NCI-H82 treated with DMSO at 0.1 percent for 48 hours (cell line): Measurements from ENCODE around the gene HDAC9.
"Not testable (repeated sequence)": the region's sequence is repeated elsewhere in the genome, so short reads cannot be mapped to it uniquely, and the experiment has no call there.

Experiments
- DNase-seq: peaks from one replicate; lab custom pipeline; 2025; ENCODE audit not compliant: unreplicated experiment; lab: John Stamatoyannopoulos, UW

The HDAC9 gene

DNA sequence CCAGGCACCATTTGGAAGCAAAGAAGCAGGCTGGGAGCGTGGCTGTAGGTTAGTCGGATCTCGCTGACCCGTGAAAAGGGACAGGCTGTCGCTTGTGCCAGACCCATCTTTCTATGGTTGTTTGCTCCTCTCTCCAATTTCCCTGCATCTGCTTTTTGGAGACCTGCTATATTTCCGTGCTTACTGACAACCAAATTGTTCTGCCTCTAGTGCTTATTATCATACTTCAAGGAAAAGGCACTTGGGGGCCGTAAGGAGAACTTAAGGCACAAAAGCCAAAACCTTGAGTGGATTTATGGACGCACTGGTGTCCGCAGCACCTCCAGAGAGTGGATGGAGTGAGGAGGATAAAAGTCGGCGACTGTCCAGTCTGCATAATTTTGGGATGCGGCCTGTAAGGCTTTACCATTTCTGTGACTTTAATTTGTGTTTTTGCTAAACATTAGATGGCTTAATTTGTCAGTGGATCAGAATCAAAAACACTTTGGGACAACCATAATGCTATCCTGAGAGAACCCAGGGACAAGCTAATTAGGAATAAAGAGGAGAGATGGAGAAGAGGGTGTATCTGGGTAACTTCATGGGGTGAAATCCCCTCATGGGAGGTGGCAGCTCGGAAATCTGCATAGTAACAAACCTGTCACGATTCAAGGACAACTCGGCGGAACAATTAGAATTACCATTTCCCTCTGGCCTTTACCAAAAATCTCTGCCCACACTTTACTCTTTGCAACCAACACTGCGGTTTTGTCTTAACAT, 206.7 kb downstream of the HDAC9 start:
- DNase-seq = no peak

GRCh38 chr7:18703685-18704084, 208.1 kb downstream of the HDAC9 start:
- DNase-seq = no peak

GRCh38 chr7:18706670-18707069, 211.1 kb downstream of the HDAC9 start:
- DNase-seq = no peak

GRCh38 chr7:18708204-18708603, 212.7 kb downstream of the HDAC9 start:
- no peak for DNase-seq

- no peak for DNase-seq
Observed at GRCh38 chr7:18715988-18716387, 220.4 kb downstream of the HDAC9 start.

DNA sequence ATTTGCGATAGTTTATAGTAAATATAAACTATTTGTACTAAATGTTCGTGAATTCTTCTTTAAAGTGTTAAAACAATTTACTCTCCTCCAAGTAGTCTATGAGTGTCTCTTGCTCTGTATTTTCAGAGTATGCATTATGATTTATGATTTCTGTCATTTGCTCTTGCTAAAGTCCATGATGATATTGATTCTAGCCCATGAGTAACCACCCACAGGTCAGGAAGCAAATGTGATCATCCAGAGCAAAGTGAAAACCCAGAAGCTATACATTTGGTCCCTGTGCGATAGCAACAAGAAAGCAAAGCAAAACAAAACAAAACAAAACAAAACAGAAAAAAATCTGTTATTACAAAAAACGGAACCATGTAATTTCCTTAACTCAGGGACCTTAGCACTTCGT, 225.9 kb downstream of the HDAC9 start:
- DNase-seq = no peak

DNA sequence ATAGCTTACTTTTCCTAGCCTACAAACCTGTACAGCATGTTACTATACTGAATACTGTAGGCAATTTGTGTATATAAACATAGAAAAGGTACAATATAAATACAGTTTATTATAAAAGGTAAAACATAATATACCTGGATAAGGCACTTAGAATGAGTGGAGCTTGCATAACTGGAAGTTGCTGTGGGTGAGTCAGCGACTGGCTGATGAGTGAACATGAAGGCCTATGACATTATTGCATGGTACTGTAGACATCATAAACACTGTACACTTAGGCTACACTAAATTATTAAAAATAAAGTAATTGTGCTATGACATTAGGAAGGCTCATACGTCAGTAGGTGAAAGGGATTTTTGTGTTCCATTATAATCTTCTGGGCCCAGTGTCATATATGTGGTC, 228.8 kb downstream of the HDAC9 start:
- no peak for DNase-seq

DNA sequence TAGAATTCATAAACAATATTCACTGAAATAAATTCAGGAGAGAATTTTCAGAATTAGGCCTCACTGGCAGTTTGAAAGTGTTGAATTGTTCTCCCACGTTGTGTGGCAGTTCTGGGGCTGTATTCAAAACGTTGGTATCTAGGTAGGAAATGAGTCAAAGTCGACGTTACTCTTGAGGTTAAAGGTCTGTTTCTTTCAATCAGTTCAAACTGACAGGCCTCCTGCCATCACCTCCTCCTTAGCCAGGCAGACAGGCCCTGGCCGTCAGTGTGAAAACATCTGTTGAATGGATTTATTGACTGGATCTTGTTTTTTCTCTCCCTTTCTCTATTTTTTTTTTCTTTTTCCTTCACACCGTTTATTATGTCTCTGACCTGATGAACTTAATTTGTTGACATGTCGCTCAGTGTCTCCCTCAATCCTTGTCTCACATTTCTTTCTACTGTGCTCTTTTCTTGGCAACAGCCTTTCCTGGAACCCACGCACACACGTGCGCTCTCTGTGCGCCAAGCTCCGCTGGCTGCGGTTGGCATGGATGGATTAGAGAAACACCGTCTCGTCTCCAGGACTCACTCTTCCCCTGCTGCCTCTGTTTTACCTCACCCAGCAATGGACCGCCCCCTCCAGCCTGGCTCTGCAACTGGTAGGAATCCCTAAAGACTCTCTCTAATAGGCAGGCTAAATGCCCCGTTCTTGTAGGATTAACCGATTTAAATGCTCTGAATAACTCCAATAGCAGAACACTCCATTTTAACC, 231.7 kb downstream of the HDAC9 start:
- DNase-seq = no peak

- not testable (repeated sequence) for DNase-seq
Observed at GRCh38 chr7:18736012-18736411, 240.5 kb downstream of the HDAC9 start.

- DNase-seq = no peak
Observed at GRCh38 chr7:18740579-18740988, 245.0 kb downstream of the HDAC9 start.

DNA sequence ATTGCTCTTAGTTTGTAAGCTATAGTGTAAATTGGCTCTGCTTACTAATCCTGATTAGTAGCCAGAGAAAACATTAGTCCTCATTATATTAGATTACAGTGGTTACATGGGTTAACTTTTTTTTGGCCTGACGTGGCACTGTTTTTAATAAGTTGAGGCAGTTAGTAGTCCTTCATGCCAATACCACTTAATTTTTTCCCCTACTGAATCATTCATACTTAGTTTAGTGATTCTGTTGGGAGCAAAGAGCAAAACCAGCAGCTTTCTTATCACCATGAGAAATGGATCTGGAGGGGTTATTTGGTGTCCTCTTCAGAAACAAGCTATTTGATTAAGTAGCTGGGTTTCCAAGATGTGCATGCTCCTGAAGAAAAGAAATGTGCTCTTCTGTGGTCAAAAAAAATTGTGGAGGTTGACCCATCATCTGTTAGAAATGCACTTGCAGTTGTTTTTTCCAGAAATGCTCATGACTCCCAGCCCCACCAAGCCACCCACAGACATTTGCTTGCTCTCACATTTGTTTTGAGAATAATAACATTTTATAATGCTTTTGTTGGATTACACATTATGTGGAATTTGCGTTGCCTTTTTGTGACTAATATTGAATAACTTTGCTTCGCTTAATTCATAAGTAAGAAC, 258.5 kb downstream of the HDAC9 start:
- DNase-seq = no peak

- no peak for DNase-seq
Observed at GRCh38 chr7:18754766-18755165, 259.2 kb downstream of the HDAC9 start.

DNA sequence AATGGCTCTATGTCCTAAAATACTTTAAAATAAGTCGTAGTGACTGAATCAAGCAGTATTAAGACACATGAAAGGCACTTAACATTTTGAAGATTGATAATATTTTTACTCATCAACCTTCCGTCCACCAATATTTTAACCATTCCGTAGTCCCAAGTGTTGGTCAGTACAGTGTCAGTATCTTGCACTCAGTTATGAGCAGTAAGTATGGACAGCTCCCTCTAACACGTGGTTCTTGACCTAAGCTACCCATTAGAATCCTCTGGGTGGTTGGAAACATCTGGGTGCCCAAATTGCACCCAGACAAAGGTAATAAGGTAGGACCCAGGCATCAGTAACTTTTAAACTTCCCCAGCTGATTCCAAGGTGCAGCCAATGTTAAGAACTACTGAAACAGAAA, 260.2 kb downstream of the HDAC9 start:
- no peak for DNase-seq

- no peak for DNase-seq
Observed at GRCh38 chr7:18756378-18757050, 261.0 kb downstream of the HDAC9 start.

DNA sequence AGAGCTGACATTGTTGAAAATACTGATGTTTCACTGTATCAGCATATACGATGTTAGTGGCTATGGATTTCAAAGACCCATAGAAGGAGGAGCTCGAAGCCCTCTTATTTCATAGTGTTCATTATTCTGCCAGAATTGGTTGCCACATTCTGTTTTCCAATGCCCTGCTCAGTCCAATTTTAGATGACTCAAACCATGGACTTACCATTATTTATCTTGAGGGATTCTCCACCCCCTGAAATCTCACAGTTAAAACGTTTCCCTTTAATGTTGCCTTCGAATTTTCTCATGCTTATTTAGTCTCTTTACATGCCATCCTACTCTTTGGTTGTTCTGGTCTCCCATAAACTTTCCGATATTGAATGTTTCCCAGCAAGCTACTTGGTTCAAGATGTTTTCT, 264.5 kb downstream of the HDAC9 start:
- no peak for DNase-seq

DNA sequence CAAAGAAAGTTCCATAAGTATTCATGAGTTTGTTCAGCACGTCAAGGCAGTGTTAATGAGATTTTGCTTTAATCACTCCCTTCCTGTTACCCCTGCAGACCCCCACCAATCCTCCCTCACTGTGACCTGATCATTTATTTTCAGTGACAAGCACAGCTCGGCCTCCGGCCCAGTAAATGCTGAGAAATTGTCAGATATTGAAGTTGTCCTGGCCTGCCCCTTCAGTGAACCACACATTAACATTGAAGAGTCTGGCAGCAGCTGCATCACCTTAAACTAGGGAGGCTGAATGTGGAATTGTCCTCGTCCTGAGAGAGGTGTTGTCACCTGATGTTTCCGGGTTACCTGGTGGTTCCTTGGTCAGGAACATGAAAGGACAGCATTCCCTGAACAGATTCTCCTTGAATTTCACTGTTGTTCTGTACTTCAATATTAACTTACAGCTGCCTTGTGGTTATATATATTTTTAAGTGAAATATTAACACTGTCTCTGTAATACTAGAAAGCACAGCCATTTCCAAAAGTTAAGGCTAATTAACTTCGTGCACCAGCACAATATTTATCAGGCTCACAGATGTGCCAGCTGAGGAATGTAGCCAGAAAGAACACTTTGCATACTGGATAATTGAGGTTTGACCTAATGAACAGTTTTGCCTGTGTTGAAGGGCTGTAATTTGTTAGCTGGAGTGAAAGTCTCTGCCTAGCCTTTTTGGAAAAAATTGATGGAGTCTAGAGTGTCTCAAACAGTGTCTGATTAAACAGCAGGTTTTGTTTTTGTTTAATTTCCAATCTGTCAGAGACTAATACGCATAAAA, 265.3 kb downstream of the HDAC9 start:
- DNase-seq = no peak

GRCh38 chr7:18762189-18762588, 266.6 kb downstream of the HDAC9 start:
- no peak for DNase-seq

GRCh38 chr7:18768256-18768655, 272.7 kb downstream of the HDAC9 start:
- DNase-seq = no peak

- DNase-seq = no peak
Observed at GRCh38 chr7:18770154-18770811, 274.7 kb downstream of the HDAC9 start.

GRCh38 chr7:18770822-18771221, 275.3 kb downstream of the HDAC9 start:
- DNase-seq = no peak
